ENCODE measurements around the gene RGS6. TPM values are rescaled to one million over a fixed set of nuclear protein-coding genes. Genes with fewer than 3 reads are reported as not detected.
A peak's percentile ranks its signal among the peaks of the same experiment; 100 is the strongest.

The RGS6 gene
- total and polyA plus RNA-seq, 8 donors, result 0.06 to 0.47 (median 0.20) TPM; not detected in 1

- H3K27me3 ChIP-seq, result no peaks in the 10 kb centered on the region
- TF ChIP-seq CTCF (IDR thresholded peaks at IDR 0.05), result no peak
- no peaks in the 10 kb centered on the region for H3K9me3 ChIP-seq
- H3K27ac ChIP-seq, result no peak overlapping the region
- WGBS, 2 donors, result 76 to 84% methylated on average over 6 of the region's 6 CpGs
- no peak overlapping the region for H3K4me3 ChIP-seq
- no peaks in the 10 kb centered on the region for H3K36me3 ChIP-seq
- intact Hi-C loops (cut with DNase I), result no loop called here
- no peak for FAIRE-seq
- DNase-seq, result no peak
- no peak for ATAC-seq
- no peaks in the 10 kb centered on the region for H3K4me1 ChIP-seq
These were observed 512.5 kb downstream of the RGS6 start for GRCh38 chr14:72444701-72445100.

GRCh38 chr14:72448212-72448611, 516.0 kb downstream of the RGS6 start:
- no peak for TF ChIP-seq CTCF (IDR thresholded peaks at IDR 0.05)
- ATAC-seq (no peak), FAIRE-seq (no peak), DNase-seq (no peak)
- no peak overlapping the region for H3K27ac ChIP-seq
- no peak overlapping the region for H3K4me3 ChIP-seq
- no peaks in the 10 kb centered on the region for H3K27me3 ChIP-seq
- intact Hi-C loops (cut with DNase I), result no loop called here
- no peaks in the 10 kb centered on the region for H3K4me1 ChIP-seq
- H3K9me3 ChIP-seq, result no peaks in the 10 kb centered on the region
- WGBS, 2 donors, result 65 to 82% methylated on average over 2 of the region's 2 CpGs
- H3K36me3 ChIP-seq, result no peaks in the 10 kb centered on the region

GRCh38 chr14:72450473-72451044, 518.3 kb downstream of the RGS6 start:
- intact Hi-C loops (cut with DNase I), result no loop called here
- DNase-seq (no peak), FAIRE-seq (peak; percentile 34), ATAC-seq (no peak)
- H3K36me3 ChIP-seq, result no peaks in the 10 kb centered on the region
- no peaks in the 10 kb centered on the region for H3K4me1 ChIP-seq
- TF ChIP-seq CTCF (IDR thresholded peaks at IDR 0.05), result no peak
- no peaks in the 10 kb centered on the region for H3K27me3 ChIP-seq
- no peak overlapping the region for H3K27ac ChIP-seq
- WGBS, 2 donors, result 48% methylated on average over 7 of the region's 7 CpGs
- no peak overlapping the region for H3K4me3 ChIP-seq
- H3K9me3 ChIP-seq, result no peaks in the 10 kb centered on the region

GRCh38 chr14:72451054-72451972, 519.1 kb downstream of the RGS6 start:
- peak in 3 of 4 donors; percentile 58 to 70 (median 67) for ATAC-seq
- Histone ChIP-seq H3K9me3 (no peaks in the 10 kb centered on the region), H3K36me3 (no peaks in the 10 kb centered on the region), H3K4me1 (no peaks in the 10 kb centered on the region), H3K27ac (no peak overlapping the region), H3K4me3 (no peak overlapping the region), H3K27me3 (no peaks in the 10 kb centered on the region)
- WGBS, 2 donors, result 49 to 51% methylated on average over 17 of the region's 17 CpGs
- TF ChIP-seq CTCF (IDR thresholded peaks at IDR 0.05), result no peak
- FAIRE-seq, result no peak
- peak in 1 of 6 donors; percentile 20 for DNase-seq
- intact Hi-C loops (cut with DNase I), result no loop called here

- Histone ChIP-seq H3K36me3 (no peaks in the 10 kb centered on the region), H3K27ac (no peak overlapping the region), H3K4me3 (no peak overlapping the region), H3K4me1 (no peaks in the 10 kb centered on the region), H3K9me3 (no peaks in the 10 kb centered on the region), H3K27me3 (no peaks in the 10 kb centered on the region)
- no peak for ATAC-seq
- WGBS, 2 donors, result 86 to 93% methylated on average over 5 of the region's 5 CpGs
- no peak for DNase-seq
- no peak for TF ChIP-seq CTCF (IDR thresholded peaks at IDR 0.05)
- intact Hi-C loops (cut with DNase I), result no loop called here
- no peak for FAIRE-seq
These were observed 520.5 kb downstream of the RGS6 start for GRCh38 chr14:72452774-72453173.

Measured in pancreas (tissue), 10 donors.